HG02588 (cell line): ENCODE measurements around the gene IL15RA.
"Not testable (repeated sequence)": the region's sequence is repeated elsewhere in the genome, so short reads cannot be mapped to it uniquely, and the experiment has no call there.

Experiments used
- ATAC-seq: cut with Tn5 transposase; IDR thresholded peaks from one replicate; pipeline ENCODE4 v1.9.1; 2021; ENCODE audit warnings: mild to moderate bottlenecking, moderate library complexity; ENCODE audit not compliant: unreplicated experiment

The IL15RA gene

GRCh38 chr10:5930272-5930671 lies 47.1 kb downstream of the IL15RA start:
- no peak for ATAC-seq

- ATAC-seq = no peak
These were observed 47.9 kb downstream of the IL15RA start for GRCh38 chr10:5929442-5929841.

DNA sequence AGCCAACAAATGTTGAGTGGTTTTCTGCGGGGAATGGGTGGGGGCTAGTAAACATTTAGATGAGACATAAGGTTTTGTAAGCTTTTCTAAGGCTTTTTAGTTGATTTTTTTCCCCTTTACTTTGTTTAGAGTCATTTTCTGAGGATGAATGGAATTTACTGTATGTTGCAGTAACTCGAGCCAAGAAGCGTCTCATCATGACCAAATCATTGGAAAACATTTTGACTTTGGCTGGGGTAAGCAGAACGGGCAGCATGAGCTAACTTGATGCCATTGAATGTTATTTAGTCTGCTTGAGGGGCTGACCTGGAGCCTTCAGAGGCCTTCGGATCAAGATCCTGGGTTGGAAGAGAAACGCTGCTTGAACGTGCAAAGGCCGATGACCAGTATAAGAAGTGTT lies 50.0 kb downstream of the IL15RA start:
- ATAC-seq = no peak

DNA sequence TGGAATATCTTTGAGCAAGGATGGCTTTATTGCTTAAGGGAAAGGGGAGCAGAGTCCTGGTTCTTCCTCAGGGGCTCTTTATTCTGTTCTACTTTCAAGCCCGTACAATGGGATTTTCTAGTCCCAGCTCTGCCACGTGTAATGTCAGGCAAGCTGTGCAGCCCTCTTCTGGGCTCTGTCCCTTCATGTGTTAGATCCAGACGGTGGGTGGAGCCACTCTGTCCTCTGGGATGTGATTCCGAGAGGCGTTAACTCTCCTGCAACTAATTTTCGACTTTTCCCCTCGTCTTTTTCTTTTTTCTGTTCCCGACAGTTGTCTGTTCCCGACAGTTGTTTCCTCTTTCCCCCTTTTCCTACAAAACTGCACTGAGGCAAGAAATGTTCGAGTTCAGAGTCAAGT lies 52.5 kb downstream of the IL15RA start:
- ATAC-seq = no peak

- no peak for ATAC-seq
These were observed 55.6 kb downstream of the IL15RA start for GRCh38 chr10:5921746-5922145.

- ATAC-seq = no peak
These were observed 57.8 kb downstream of the IL15RA start for GRCh38 chr10:5919568-5919967.

DNA sequence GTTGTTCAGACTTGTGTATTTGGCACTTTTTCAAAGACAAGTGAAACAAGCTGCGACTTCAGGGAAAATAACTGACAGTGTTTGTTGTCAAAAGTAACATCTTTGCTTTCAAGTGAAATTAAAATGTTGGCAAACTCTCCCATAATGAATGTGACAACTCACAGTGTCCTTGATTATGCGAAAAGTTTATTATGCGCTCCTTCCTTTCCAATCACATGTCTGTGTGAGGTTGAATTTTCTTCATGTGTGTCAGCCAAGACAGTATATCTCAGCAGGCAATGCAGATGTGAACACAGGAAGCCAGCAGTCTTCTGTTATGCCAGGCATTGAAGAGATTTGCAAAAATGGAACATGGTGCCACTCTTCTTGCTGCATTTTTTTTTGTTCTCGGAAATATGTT lies 58.6 kb downstream of the IL15RA start:
- no peak for ATAC-seq

GRCh38 chr10:5917305-5917704 lies 60.0 kb downstream of the IL15RA start:
- no peak for ATAC-seq

- ATAC-seq = no peak
These were observed 61.9 kb downstream of the IL15RA start for GRCh38 chr10:5915451-5915850.

GRCh38 chr10:5913736-5914135 lies 63.6 kb downstream of the IL15RA start:
- no peak for ATAC-seq

DNA sequence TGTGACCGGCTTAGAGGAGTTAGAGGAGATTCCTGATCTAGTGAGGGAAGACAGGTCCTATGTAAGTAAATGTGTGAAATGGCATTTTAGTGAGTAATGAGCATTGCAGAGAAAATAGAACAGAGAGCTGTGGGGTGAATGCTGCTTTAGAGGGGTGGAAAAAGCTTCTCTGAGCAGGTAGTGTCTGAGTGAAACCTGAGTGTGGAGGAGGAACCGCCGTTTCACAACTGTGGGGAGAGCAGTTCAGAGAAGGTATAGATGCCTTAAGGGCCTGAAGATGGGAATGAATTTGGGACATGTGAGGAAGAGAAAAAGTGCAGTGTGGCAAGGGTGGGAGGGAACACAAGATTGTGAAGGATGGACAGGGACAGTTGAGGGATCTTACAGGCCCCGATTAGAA lies 65.7 kb downstream of the IL15RA start:
- no peak for ATAC-seq

DNA sequence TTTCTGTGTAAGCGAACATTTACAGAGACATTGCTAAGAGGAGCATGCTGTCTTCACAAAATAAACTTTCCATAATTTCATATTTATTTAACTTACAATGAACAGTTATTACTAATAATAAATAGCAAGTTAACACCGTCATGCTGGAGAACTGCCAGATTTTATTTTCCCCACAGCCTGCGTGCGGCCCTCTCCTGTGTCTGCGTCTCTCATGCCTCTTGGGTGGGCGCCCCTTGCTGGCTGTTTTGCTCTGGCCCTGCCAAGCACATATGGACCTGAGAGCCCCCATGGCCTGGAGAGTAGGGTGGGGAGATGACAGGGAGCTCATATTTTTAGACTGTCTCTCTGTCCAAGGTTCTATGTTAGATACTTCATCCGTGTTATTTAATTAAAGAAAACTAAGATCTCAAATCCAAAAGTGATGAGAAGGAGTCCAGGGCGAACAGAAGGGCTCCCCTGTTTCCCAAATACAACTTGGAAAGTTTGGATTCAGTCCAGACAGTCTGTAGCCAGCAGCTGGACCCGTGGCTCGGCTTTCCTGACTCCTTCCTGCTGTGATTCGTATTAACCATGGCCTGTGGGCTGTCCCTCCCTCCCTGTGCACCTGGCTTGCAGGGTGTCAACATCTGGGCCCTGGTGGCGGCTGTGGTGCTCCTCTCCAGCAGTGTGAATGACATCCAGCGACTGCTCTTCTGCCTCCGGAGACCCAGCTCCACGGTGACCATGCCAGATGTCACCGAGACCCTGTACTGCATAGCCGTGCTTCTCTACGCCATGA lies 66.8 kb downstream of the IL15RA start:
- no peak for ATAC-seq

DNA sequence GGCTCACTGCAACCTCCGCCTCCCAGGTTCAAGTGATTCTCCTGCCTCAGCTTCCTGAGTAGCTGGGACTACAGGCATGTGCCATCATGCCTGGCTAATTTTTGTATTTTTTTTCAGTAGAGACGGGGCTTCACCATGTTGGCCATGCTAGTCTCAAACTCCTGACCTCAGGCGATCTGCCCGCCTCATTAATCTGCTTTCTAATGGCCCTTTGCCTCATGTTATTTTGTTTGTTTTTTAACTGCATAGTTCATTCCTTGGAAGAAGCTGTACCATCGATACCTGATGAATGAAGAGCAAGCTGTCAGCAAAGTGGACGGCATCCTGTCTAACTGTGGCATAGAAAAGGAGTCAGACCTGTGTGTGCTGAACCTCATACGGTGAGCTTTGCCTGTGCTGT lies 68.7 kb downstream of the IL15RA start:
- ATAC-seq = not testable (repeated sequence)

GRCh38 chr10:5906651-5907050 lies 70.7 kb downstream of the IL15RA start:
- no peak for ATAC-seq

DNA sequence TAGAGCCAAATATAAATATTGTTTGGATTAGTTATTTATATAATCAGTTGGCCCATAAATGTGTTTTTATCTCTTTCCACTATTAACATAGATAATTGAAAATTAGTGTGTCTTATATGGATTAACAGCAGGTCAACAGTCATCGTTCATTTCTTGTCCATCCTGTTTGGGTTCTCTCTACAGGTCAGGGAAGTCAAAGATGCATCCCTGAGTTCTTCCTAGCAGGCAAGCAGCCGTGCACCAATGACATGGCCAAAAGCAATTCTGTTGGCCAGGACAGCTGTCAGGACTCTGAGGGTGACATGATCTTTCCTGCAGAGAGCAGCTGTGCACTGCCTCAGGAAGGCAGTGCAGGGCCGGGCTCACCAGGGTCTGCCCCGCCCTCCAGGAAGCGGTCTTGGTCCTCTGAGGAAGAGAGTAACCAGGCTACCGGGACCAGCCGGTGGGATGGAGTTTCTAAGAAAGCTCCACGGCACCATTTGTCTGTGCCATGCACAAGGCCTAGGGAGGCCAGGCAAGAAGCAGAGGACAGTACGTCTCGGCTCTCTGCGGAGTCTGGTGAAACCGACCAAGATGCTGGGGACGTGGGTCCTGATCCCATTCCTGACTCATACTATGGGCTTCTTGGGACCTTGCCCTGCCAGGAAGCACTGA lies 71.4 kb downstream of the IL15RA start:
- no peak for ATAC-seq

- peak; percentile 93 for ATAC-seq
These were observed 73.1 kb downstream of the IL15RA start for GRCh38 chr10:5904227-5904626.

DNA sequence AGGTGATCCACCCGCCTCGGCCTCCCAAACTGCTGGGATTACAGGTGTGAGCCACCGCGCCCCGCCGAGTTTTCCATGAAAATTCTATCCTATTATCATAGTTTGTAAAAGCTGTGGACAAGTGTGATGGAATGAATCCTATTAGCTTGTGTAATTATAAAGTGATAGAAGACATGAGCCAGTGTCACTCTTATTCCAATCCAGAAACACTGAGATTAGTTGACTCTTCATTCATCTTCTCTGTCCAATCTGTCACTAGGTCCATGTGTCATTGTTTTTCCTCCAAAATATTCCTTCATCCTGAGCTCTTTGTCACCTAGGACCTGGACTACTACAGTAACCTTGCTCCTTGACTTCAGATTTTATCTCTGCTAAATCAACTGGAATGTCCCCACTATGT lies 73.8 kb downstream of the IL15RA start:
- ATAC-seq = no peak

- ATAC-seq = no peak
These were observed 74.7 kb downstream of the IL15RA start for GRCh38 chr10:5902511-5903274.
